Astrocyte (in vitro differentiated cells and primary cell): ENCODE measurements around the gene APBB3. TPM values are rescaled to one million over a fixed set of nuclear protein-coding genes. Genes with fewer than 3 reads are reported as not detected.

Experiments used
- DNase-seq: peaks from one replicate; pipeline ENCODE4 v3.0.0-alpha.2; 2010; ENCODE audit warnings: low read depth
- FAIRE-seq: peaks from 2 replicates; lab custom pipeline; 2011; peaks lifted over from hg19 to GRCh38; lab: Jason Lieb, UNC
- H2AFZ ChIP-seq: 2 replicates; pipeline ENCODE4 v1.6.0; 2012; ENCODE audit warnings: low read depth, low read length, inconsistent platforms
- H3K27ac ChIP-seq: 2 replicates; pipeline ENCODE4 v1.5.1; 2011; ENCODE audit warnings: low read depth, low read length, inconsistent platforms
- H3K27me3 ChIP-seq: 2 replicates; pipeline ENCODE4 v1.6.0; 2011; ENCODE audit warnings: low read length, inconsistent platforms; ENCODE audit not compliant: insufficient read depth
- H3K36me3 ChIP-seq: 2 replicates; pipeline ENCODE4 v1.5.1; 2011; ENCODE audit warnings: low read length, inconsistent platforms; ENCODE audit not compliant: insufficient read depth
- H3K4me1 ChIP-seq: 2 replicates; pipeline ENCODE4 v1.5.1; 2011; ENCODE audit warnings: low read length, inconsistent platforms; ENCODE audit not compliant: insufficient read depth
- H3K4me2 ChIP-seq: 2 replicates; pipeline ENCODE4 v1.6.0; 2012; ENCODE audit warnings: low read length, inconsistent platforms
- H3K4me3 ChIP-seq: 2 replicates; pipeline ENCODE4 v1.5.1; 2011; ENCODE audit warnings: low read depth, mild to moderate bottlenecking, low read length, inconsistent platforms; ENCODE audit not compliant: insufficient read depth
- H3K79me2 ChIP-seq: 2 replicates; pipeline ENCODE4 v1.6.0; 2012; ENCODE audit warnings: mild to moderate bottlenecking, low read length, inconsistent platforms; ENCODE audit not compliant: insufficient read depth
- H3K9ac ChIP-seq: 2 replicates; pipeline ENCODE4 v1.6.0; 2012; ENCODE audit warnings: mild to moderate bottlenecking, low read length, inconsistent platforms
- H3K9me3 ChIP-seq: 2 replicates; pipeline ENCODE4 v1.5.1; 2012; ENCODE audit warnings: low read depth, mild to moderate bottlenecking, low read length, inconsistent platforms; ENCODE audit not compliant: insufficient read depth
- H4K20me1 ChIP-seq: 2 replicates; pipeline ENCODE4 v1.6.0; 2012; ENCODE audit warnings: low read length, inconsistent platforms; ENCODE audit not compliant: insufficient read depth
- H3K27ac Mint-ChIP-seq: one replicate; pipeline ENCODE4 v1.8.0; 2021; ENCODE audit warnings: mild to moderate bottlenecking, mixed read lengths; ENCODE audit not compliant: unreplicated experiment
- H3K27me3 Mint-ChIP-seq: one replicate; pipeline ENCODE4 v1.8.0; 2021; ENCODE audit warnings: low read depth, mixed read lengths; ENCODE audit not compliant: unreplicated experiment
- H3K36me3 Mint-ChIP-seq: one replicate; pipeline ENCODE4 v1.8.0; 2021; ENCODE audit warnings: low read depth, mixed read lengths; ENCODE audit not compliant: unreplicated experiment
- H3K4me1 Mint-ChIP-seq: one replicate; pipeline ENCODE4 v1.8.0; 2021; ENCODE audit warnings: low read depth, mixed read lengths; ENCODE audit not compliant: unreplicated experiment
- H3K4me3 Mint-ChIP-seq: one replicate; pipeline ENCODE4 v1.8.0; 2021; ENCODE audit warnings: mild to moderate bottlenecking, moderate library complexity, mixed read lengths; ENCODE audit not compliant: unreplicated experiment
- H3K9me3 Mint-ChIP-seq: one replicate; pipeline ENCODE4 v1.8.0; 2021; ENCODE audit warnings: mild to moderate bottlenecking, mixed read lengths; ENCODE audit not compliant: unreplicated experiment
- EZH2 ChIP-seq: IDR thresholded peaks from 2 replicates; pipeline ENCODE4 v1.6.1; 2012; ENCODE audit warnings: mild to moderate bottlenecking, low read length, inconsistent platforms; ENCODE audit not compliant: insufficient read depth
- total RNA-seq: library from RNA; stranded (reverse); gene quantifications from 2 replicates; pipeline ENCODE4 v1.2.1, GENCODE V29; 2021
- TF ChIP-seq, protein P1 (sequence below): IDR thresholded peaks from 2 replicates; pipeline ENCODE4 v1.5.1; 2011; ENCODE audit warnings: low read depth, mild to moderate bottlenecking, inconsistent platforms, low read length, moderate library complexity; ENCODE audit not compliant: insufficient read depth

The APBB3 gene
- total RNA-seq, 1 donor from 2014 or later, result 20.4 TPM

DNA sequence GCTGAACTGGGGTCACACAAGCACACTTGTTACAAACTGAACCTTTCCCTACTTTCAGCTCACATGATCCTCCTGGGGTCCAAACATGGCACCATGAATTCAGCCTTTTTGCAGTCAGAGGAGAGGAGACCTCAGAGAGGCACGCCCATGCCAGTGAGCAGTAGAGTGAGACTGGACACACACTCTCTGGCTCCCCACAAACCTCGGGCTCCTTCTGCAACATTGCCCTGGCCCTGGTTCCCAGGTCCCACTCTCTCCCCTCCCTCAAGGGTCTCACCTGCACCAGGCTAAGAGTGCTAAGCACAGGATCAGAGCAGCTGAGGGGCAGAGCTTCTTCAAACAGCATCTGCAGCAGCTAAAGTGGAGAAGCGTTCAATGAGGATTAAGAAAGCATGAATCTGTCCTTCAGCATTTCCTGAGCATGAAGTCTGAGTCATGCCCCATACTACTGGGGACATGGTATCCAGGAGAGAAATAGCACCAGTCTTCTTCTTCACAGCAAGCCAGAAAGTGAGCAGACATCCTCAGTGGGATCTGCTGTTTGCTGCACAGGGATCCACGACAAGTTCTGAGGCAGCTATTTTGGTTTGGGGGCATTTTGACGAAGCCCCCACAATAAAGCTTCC is 27.5 kb upstream of the APBB3 start:
- H4K20me1 ChIP-seq, result no peaks in the 10 kb centered on the region
- no peak overlapping the region for H3K9ac ChIP-seq
- no peak overlapping the region for H3K4me3 Mint-ChIP-seq
- TF ChIP-seq, protein P1, sequence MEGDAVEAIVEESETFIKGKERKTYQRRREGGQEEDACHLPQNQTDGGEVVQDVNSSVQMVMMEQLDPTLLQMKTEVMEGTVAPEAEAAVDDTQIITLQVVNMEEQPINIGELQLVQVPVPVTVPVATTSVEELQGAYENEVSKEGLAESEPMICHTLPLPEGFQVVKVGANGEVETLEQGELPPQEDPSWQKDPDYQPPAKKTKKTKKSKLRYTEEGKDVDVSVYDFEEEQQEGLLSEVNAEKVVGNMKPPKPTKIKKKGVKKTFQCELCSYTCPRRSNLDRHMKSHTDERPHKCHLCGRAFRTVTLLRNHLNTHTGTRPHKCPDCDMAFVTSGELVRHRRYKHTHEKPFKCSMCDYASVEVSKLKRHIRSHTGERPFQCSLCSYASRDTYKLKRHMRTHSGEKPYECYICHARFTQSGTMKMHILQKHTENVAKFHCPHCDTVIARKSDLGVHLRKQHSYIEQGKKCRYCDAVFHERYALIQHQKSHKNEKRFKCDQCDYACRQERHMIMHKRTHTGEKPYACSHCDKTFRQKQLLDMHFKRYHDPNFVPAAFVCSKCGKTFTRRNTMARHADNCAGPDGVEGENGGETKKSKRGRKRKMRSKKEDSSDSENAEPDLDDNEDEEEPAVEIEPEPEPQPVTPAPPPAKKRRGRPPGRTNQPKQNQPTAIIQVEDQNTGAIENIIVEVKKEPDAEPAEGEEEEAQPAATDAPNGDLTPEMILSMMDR, result no peak
- no peak for TF ChIP-seq EZH2
- peaks cover 7% of the 10 kb centered on the region for H3K27me3 Mint-ChIP-seq
- no peaks in the 10 kb centered on the region for H3K79me2 ChIP-seq
- peak; percentile 45 for FAIRE-seq
- no peak overlapping the region for H3K4me3 ChIP-seq
- H3K27ac ChIP-seq, result no peak overlapping the region
- H3K9me3 ChIP-seq, result no peaks in the 10 kb centered on the region
- H3K4me2 ChIP-seq, result peak overlapping the region; percentile 27
- H3K27ac Mint-ChIP-seq, result no peak overlapping the region
- peaks cover 7% of the 10 kb centered on the region for H3K4me1 ChIP-seq
- H3K9me3 Mint-ChIP-seq, result no peaks in the 10 kb centered on the region
- H3K4me1 Mint-ChIP-seq, result peaks cover 23% of the 10 kb centered on the region
- H2AFZ ChIP-seq, result no peak overlapping the region
- H3K36me3 ChIP-seq, result no peaks in the 10 kb centered on the region
- H3K36me3 Mint-ChIP-seq, result no peaks in the 10 kb centered on the region
- peaks cover 13% of the 10 kb centered on the region for H3K27me3 ChIP-seq
- no peak for DNase-seq

DNA sequence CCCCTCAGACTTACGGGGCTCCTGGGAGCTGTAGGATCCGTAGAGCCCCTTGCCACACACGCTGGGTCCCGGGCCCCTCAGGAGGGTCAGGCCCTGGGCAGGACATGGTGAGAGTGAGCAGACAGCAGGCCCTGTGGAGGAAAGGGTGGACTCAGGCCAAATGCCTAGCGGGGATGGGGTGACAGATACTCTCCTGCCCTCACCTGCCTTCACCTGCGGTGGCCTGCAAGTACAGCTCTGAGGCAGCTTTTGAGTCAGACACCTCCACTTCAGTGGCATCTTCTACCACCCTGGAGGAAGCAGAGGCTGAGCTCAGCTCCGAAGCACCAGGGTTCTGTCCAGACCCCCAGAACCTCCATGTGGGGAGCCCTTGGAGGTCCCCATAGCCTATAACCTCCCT is 26.5 kb upstream of the APBB3 start:
- H3K4me1 Mint-ChIP-seq, result peaks cover 23% of the 10 kb centered on the region
- no peaks in the 10 kb centered on the region for H3K9me3 Mint-ChIP-seq
- H3K4me3 ChIP-seq, result no peak overlapping the region
- no peak overlapping the region for H3K9ac ChIP-seq
- TF ChIP-seq, protein P1, result no peak
- no peak for TF ChIP-seq EZH2
- H3K4me2 ChIP-seq, result no peak overlapping the region
- DNase-seq, result no peak
- no peaks in the 10 kb centered on the region for H3K36me3 ChIP-seq
- no peaks in the 10 kb centered on the region for H3K9me3 ChIP-seq
- peaks cover 9% of the 10 kb centered on the region for H3K27me3 ChIP-seq
- H3K27ac Mint-ChIP-seq, result no peak overlapping the region
- no peaks in the 10 kb centered on the region for H3K79me2 ChIP-seq
- H3K4me1 ChIP-seq, result peaks cover 7% of the 10 kb centered on the region
- no peak overlapping the region for H3K27ac ChIP-seq
- no peak for FAIRE-seq
- H4K20me1 ChIP-seq, result no peaks in the 10 kb centered on the region
- H3K36me3 Mint-ChIP-seq, result no peaks in the 10 kb centered on the region
- H3K4me3 Mint-ChIP-seq, result no peak overlapping the region
- H2AFZ ChIP-seq, result no peak overlapping the region
- H3K27me3 Mint-ChIP-seq, result peaks cover 1% of the 10 kb centered on the region

DNA sequence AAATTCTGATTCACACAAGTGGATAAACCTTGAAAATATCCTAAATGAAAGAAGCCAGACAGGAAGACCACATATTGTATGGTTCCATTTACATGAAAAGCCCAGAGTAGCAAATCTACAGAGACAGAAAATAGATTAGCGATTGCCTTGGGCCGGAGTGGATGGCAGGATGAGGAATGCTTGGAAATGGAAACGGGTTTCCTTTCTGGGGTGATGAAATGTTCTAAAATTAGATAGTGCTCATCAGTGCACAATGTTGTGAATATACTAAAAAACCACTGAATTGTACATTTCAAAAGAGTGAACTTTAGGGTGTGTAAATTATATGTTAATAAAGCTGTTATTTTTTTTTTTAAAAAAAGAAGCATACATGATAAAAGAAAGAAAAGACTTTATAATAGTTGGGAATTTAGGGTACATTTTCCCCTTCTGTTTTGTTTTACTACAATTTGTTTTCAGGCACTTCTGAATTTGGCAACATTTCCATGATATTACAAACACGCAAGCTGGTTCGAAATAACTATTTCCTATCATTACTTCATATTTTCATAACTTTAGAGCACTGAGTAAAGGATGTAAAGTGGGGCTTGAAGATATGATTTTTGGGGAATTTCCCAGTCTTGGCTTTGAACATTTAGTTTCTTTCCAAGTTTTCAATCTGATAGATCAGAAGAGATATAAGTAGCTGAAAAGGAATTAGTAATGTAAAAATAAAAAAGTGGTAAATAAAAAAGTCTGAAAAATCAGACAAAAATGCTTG is 24.1 kb upstream of the APBB3 start:
- Histone ChIP-seq H3K4me1 (peaks cover 7% of the 10 kb centered on the region), H3K79me2 (no peaks in the 10 kb centered on the region), H3K36me3 (no peaks in the 10 kb centered on the region), H3K9ac (no peak overlapping the region), H3K27me3 (peaks cover 5% of the 10 kb centered on the region), H3K9me3 (no peaks in the 10 kb centered on the region), H3K4me2 (no peak overlapping the region), H3K27ac (no peak overlapping the region), H3K4me3 (no peak overlapping the region), H2AFZ (no peak overlapping the region), H4K20me1 (no peaks in the 10 kb centered on the region)
- peaks cover 23% of the 10 kb centered on the region for H3K4me1 Mint-ChIP-seq
- H3K27ac Mint-ChIP-seq, result no peak overlapping the region
- no peak for FAIRE-seq
- TF ChIP-seq, protein P1, result no peak
- no peak for TF ChIP-seq EZH2
- H3K27me3 Mint-ChIP-seq, result peaks cover 3% of the 10 kb centered on the region
- DNase-seq, result no peak
- H3K4me3 Mint-ChIP-seq, result no peak overlapping the region
- peaks cover 3% of the 10 kb centered on the region for H3K9me3 Mint-ChIP-seq
- H3K36me3 Mint-ChIP-seq, result no peaks in the 10 kb centered on the region
